WTC11 (cell line): ENCODE results near the gene ANKRD62. TPM values are rescaled to one million over a fixed set of nuclear protein-coding genes. Genes with fewer than 3 reads are reported as not detected.

Experiments
- ATAC-seq: fragments of 200-7000 bp; cut with Tn5 transposase; 2 replicates; pipeline ENCODE4 v1.10.0; 2021; ENCODE audit warnings: mild to moderate bottlenecking, moderate library complexity
- CTCF ChIA-PET: fragments of 300-600 bp; sonication (Branson Sonifier 250); formaldehyde crosslinking; loops from one replicate; lab custom pipeline; 2021; ENCODE audit warnings: antibody characterized with exemption; lab: Charles Lee
- POLR2A ChIA-PET: fragments of 350-600 bp; sonication (Branson Sonifier 250); formaldehyde crosslinking; loops from one replicate; lab custom pipeline; 2021; ENCODE audit warnings: antibody characterized with exemption; lab: Charles Lee
- DNase-seq: peaks from one replicate; pipeline ENCODE4 v3.0.0; 2021; ENCODE audit warnings: low spot score
- H3K27ac Mint-ChIP-seq: 2 replicates; pipeline ENCODE4 v1.8.0; 2021; ENCODE audit warnings: mixed read lengths
- H3K27me3 Mint-ChIP-seq: 2 replicates; pipeline ENCODE4 v1.8.0; 2021; ENCODE audit warnings: low read depth, mild to moderate bottlenecking, moderate library complexity, mixed read lengths
- H3K36me3 Mint-ChIP-seq: 2 replicates; pipeline ENCODE4 v1.8.0; 2021; ENCODE audit warnings: mixed read lengths
- H3K4me1 Mint-ChIP-seq: 2 replicates; pipeline ENCODE4 v1.8.0; 2022; ENCODE audit warnings: mixed read lengths
- H3K4me3 Mint-ChIP-seq: 2 replicates; pipeline ENCODE4 v1.8.0; 2021; ENCODE audit warnings: mild to moderate bottlenecking, moderate library complexity, mixed read lengths
- H3K9me3 Mint-ChIP-seq: 2 replicates; pipeline ENCODE4 v1.8.0; 2021; ENCODE audit warnings: mixed read lengths
- FOXJ3 ChIP-seq: sonication (generic); formaldehyde crosslinking; IDR thresholded peaks from 2 replicates; pipeline ENCODE4 v1.9.0; 2021; ENCODE audit warnings: missing genetic modification reagents, mild to moderate bottlenecking, borderline replicate concordance
- NFATC4 ChIP-seq: fragments of 250-450 bp; sonication (Bioruptor Pico); IDR thresholded peaks from 2 replicates; pipeline ENCODE4 v1.9.0; 2021; ENCODE audit warnings: mild to moderate bottlenecking
- PRRX2 ChIP-seq: fragments of 250-450 bp; sonication (Bioruptor Pico); IDR thresholded peaks from 2 replicates; pipeline ENCODE4 v1.8.0; 2021; ENCODE audit warnings: mild to moderate bottlenecking
- ZNF232 ChIP-seq: sonication (generic); formaldehyde crosslinking; IDR thresholded peaks from 2 replicates; pipeline ENCODE4 v1.8.0; 2022; ENCODE audit warnings: mild to moderate bottlenecking, missing genetic modification reagents
- total RNA-seq: library from RNA; stranded (reverse); gene quantifications from 3 replicates; pipeline ENCODE4 v1.2.3, GENCODE V29; 2021

Gene ANKRD62
- total RNA-seq, 1 experiment from 2014 or later = not detected

DNA sequence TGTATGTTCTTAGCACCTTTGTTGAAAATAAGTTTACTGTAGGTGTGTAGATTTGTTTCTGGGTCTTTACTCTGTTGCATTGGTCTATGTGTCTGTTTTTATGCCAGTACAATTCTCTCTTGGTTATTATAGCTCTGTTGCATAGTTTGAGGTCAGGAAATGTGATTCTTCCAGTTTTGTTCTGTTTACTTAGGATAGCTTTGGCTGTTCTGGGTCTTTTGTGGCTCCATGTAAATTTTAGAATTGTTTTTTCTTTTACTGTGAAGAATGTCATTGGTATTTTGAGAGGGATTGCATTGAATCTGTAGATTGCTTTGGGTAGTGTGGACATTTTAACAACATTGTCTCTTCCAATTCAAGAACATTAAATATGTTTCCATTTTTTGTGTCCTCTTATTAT is 69.1 kb downstream of the ANKRD62 start (continued):
- TF ChIP-seq ZNF232 = no peak

- Mint-ChIP-seq H3K4me3 (no peak overlapping the region), H3K36me3 (no peaks in the 10 kb centered on the region), H3K9me3 (peaks cover 28% of the 10 kb centered on the region), H3K4me1 (peaks cover 5% of the 10 kb centered on the region; the same call in 1 of the 2 replicates), H3K27ac (no peak overlapping the region), H3K27me3 (peaks cover 3% of the 10 kb centered on the region; the same call in 1 of the 2 replicates)
- ATAC-seq = no peak
- POLR2A ChIA-PET = no interaction called here
- TF ChIP-seq FOXJ3 (no peak), NFATC4 (CRISPR knock-in tag) (no peak), PRRX2 (CRISPR knock-in tag) (no peak)
- CTCF ChIA-PET = interaction anchor here (0.6 kb wide), 1 partner anchor 12 kb away, joined by 3 read pairs; no protein-coding TSS in a partner anchor
- DNase-seq = no peak
Measured at GRCh38 chr18:12165038-12165768, 71.6 kb downstream of the ANKRD62 start.

Other genes with a start within 250 kb of the ANKRD62 start
- gene CHMP1B, start 242.4 kb upstream of the ANKRD62 start, total RNA-seq = 34.1 to 37.2 TPM (median 35.5 TPM) in 3 replicates
- gene MPPE1, start 185.5 kb upstream of the ANKRD62 start, total RNA-seq = 26.4 to 30.6 TPM (median 29.1 TPM) in 3 replicates
- 98.8 to 113 TPM (median 108 TPM) in 3 replicates for gene IMPA2, start 112.3 kb upstream of the ANKRD62 start, total RNA-seq
- 0.23 to 0.50 TPM (median 0.23 TPM) in 3 replicates for gene CIDEA, start 160.5 kb downstream of the ANKRD62 start, total RNA-seq
- gene TUBB6, start 214.4 kb downstream of the ANKRD62 start, total RNA-seq = 137 to 240 TPM (median 149 TPM) in 3 replicates